NCI-H345 treated with DMSO at 0.1 percent for 48 hours (cell line): Measurements from ENCODE around the gene RHOD.

ENCODE experiments used
- DNase-seq: peaks from one replicate; lab custom pipeline; 2025; ENCODE audit not compliant: unreplicated experiment; lab: John Stamatoyannopoulos, UW

Gene RHOD

GRCh38 chr11:67114275-67114896, 57.7 kb downstream of the RHOD start:
- DNase-seq, result no peak

DNA sequence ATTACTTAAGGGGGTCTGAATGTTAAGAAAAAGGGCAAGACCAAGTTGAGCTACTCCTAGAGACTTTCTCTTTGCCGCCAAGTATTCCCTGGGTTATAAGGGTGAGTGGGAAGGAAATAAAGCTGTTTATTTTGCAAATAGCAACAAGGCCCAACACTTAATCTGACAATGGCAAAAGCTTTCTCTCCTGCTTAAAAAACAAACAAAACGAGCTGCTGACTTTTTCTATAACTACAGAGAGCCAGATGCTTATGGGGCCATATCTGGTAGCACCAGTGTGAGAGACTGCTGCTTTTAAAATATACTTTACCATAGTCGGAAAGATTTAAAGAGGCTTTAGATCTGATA, 60.1 kb downstream of the RHOD start:
- DNase-seq, result no peak

DNA sequence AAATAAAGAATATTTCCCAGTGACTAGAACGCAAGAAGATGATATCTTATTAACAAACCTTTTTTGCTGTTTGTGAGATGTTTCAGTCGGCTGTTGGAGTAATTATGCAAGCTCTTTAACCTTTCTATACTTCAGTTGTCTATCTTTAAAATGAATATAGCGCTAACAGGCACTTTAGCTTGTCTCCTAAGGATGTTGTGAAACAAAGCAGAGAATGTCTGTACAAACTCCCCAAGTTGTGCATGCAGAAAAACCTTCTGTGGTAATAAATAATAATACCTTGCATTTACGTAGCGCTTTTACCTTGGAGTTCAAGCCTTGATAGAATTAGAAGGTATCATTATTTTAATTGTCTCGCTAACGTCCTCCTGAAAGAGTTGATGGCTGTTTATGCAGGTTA, 60.5 kb downstream of the RHOD start:
- DNase-seq, result no peak

- no peak for DNase-seq
Observed at GRCh38 chr11:67117672-67118180, 61.1 kb downstream of the RHOD start.

DNA sequence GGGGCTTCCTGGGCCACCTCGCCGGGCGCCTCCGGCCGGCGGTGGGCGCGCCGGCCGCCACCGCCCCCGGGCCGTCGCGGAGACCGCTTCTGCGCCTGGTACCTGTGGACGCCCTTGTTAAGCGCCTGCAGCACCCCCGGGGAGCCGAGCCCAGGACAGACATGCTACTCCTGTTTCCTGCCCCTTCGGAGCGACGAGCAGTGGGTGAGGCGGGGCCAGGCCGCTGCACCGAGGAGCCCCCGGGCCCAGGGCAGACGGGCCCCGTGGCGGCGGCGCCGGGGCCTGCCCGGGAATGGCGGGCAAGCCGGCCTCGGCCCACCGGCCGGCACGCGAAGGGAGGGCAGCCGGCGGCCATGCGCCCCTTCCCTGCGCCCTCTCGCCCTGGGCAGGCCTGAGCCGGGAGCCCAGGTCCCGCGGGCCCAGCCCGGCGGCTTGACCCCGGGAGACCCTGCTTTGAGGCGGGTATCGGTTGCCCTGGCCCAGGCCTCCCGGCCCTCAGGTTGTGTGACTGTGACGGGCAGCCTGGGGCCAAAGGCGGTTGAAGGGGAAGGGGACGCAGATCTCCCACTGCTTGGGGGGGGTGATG, 61.6 kb downstream of the RHOD start:
- DNase-seq, result no peak

DNA sequence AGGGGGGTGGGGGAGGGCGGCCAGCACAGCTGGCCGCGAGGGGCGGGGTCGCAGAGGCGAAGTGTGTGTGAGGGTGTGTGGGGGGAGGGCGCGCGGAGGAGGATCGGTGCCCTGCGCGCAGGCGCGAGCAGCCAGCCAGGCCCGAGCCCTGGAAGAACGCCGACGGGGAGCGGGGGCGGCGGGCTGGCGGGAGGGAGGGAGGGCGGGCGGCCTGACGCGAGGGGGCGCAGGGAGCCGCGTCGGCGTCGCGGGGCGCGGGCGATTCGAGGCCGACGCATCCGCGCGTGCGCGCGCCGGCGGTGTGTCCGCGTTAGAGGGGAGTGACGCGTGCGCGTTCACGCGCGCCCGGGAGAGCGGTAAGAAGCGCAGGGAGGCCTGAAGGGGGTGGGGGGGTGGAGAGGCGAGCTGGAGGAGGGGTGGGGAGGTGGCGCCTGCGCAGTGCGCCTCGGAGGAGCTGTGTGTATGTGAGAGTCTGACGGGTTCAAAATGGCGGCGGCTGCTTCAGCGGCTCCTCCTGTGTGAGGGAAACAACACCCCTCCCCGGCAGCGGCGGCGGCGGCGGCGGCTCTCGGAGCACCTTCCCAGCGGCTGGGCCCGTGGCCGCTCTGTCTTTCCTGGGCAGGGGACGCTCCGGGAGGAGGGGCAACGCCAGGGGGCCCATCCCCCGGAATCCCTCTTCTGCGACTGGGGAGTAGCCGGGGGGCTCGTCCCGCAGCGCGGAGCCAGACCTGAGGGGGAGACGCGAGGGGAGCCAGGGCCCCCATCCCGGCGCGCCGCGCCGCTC, 62.3 kb downstream of the RHOD start, which contains the start of gene KDM2A:
KDM2A (plus strand) TSS at position 463 of the 784 bp plus-strand sequence. CDS start 2,054 bp downstream, outside the sequence.
- peak; percentile 89 for DNase-seq

- no peak for DNase-seq
Observed at GRCh38 chr11:67119585-67120391, 63.1 kb downstream of the RHOD start.

GRCh38 chr11:67120456-67120855, 63.8 kb downstream of the RHOD start:
- no peak for DNase-seq

GRCh38 chr11:67120881-67121710, 64.4 kb downstream of the RHOD start:
- no peak for DNase-seq
